SJSA1 (cell line): ENCODE data around the gene KRT33B. TPM values are rescaled to one million over a fixed set of nuclear protein-coding genes. Genes with fewer than 3 reads are reported as not detected.
A peak's percentile ranks its signal among the peaks of the same experiment; 100 is the strongest.
"Not testable (repeated sequence)": the region's sequence is repeated elsewhere in the genome, so short reads cannot be mapped to it uniquely, and the experiment has no call there.

ENCODE experiments used
- DNase-seq, 2 experiments: peaks; one replicate each; pipeline ENCODE4 v3.0.0-alpha.2; 2015 to 2020; ENCODE audit warnings: low spot score in 2 of 2, low read depth in 1 of 2
- H3K27ac ChIP-seq: fragments of 250-450 bp; sonication (Bioruptor Pico); 2 replicates; pipeline ENCODE4 v1.5.1; 2020; ENCODE audit warnings: mild to moderate bottlenecking, moderate library complexity
- H3K27me3 ChIP-seq: fragments of 250-450 bp; sonication (Bioruptor Pico); replicated peaks from 2 replicates; pipeline ENCODE4 v1.5.1; 2020; ENCODE audit warnings: mild to moderate bottlenecking, moderate library complexity
- H3K36me3 ChIP-seq: fragments of 250-450 bp; sonication (Bioruptor Pico); 2 replicates; pipeline ENCODE4 v1.5.1; 2020; ENCODE audit warnings: mild to moderate bottlenecking
- H3K4me1 ChIP-seq: fragments of 250-450 bp; sonication (Bioruptor Pico); replicated peaks from 2 replicates; pipeline ENCODE4 v1.6.1; 2021; ENCODE audit warnings: mild to moderate bottlenecking
- H3K4me3 ChIP-seq: fragments of 250-450 bp; sonication (Bioruptor Pico); 2 replicates; pipeline ENCODE4 v1.5.1; 2020; ENCODE audit warnings: mild to moderate bottlenecking
- H3K9me3 ChIP-seq: fragments of 250-450 bp; sonication (Bioruptor Pico); replicated peaks from 2 replicates; pipeline ENCODE4 v1.5.1; 2020; ENCODE audit warnings: mild to moderate bottlenecking
- total RNA-seq: library from RNA; depleted of rRNA; stranded (reverse); fragments of >200 nt; shearing (Covaris generic); gene quantifications from 2 replicates; pipeline ENCODE4 v1.2.3, GENCODE V29; 2014

KRT33B gene
- total RNA-seq, 1 experiment from 2014 or later, result 0.21 TPM

GRCh38 chr17:41350381-41350878 lies 19.2 kb downstream of the KRT33B start, which contains the start of gene KRT33A:
Gene KRT33A (minus strand): TSS chr17:41350828. CDS start chr17:41350767, 61 bp downstream.
- H3K27me3 ChIP-seq, H3K4me3 ChIP-seq, H3K4me1 ChIP-seq, H3K27ac ChIP-seq, H3K36me3 ChIP-seq, H3K9me3 ChIP-seq, DNase-seq: not testable (repeated sequence)

GRCh38 chr17:41347869-41348760 lies 21.5 kb downstream of the KRT33B start:
- H3K4me3 ChIP-seq, result no peak overlapping the region
- H3K9me3 ChIP-seq, result no peaks in the 10 kb centered on the region

GRCh38 chr17:41346421-41346820 lies 23.2 kb downstream of the KRT33B start:
- peak in 1 of 2 experiments; percentile 13 for DNase-seq
- H3K27ac ChIP-seq, H3K4me3 ChIP-seq, H3K9me3 ChIP-seq, H3K4me1 ChIP-seq, H3K27me3 ChIP-seq, H3K36me3 ChIP-seq: not testable (repeated sequence)

More at GRCh38 chr17:41347869-41348760, 21.5 kb downstream of the KRT33B start:
- Histone ChIP-seq H3K4me1 (no peaks in the 10 kb centered on the region; the same call in 1 of the 2 replicates), H3K27me3 (no peaks in the 10 kb centered on the region), H3K27ac (no peak overlapping the region), H3K36me3 (no peaks in the 10 kb centered on the region)
- DNase-seq, result peak in 1 of 2 experiments; percentile 25

- no peaks in the 10 kb centered on the region for H3K36me3 ChIP-seq
- H3K4me3 ChIP-seq, result no peak overlapping the region
- no peak for DNase-seq
- no peaks in the 10 kb centered on the region for H3K27me3 ChIP-seq
- H3K9me3 ChIP-seq, result no peaks in the 10 kb centered on the region; the same call in 1 of the 2 replicates
- no peaks in the 10 kb centered on the region; the same call in 1 of the 2 replicates for H3K4me1 ChIP-seq
- no peak overlapping the region for H3K27ac ChIP-seq
Measured at GRCh38 chr17:41345992-41346391, 23.6 kb downstream of the KRT33B start.

- no peaks in the 10 kb centered on the region for H3K27me3 ChIP-seq
Measured at GRCh38 chr17:41343029-41343428, 26.6 kb downstream of the KRT33B start.

GRCh38 chr17:41340934-41341861 lies 28.4 kb downstream of the KRT33B start:
- no peaks in the 10 kb centered on the region for H3K36me3 ChIP-seq

More at GRCh38 chr17:41343029-41343428, 26.6 kb downstream of the KRT33B start:
- Histone ChIP-seq H3K9me3 (no peaks in the 10 kb centered on the region; the same call in 1 of the 2 replicates), H3K4me3 (no peak overlapping the region), H3K36me3 (no peaks in the 10 kb centered on the region), H3K4me1 (peaks cover 13% of the 10 kb centered on the region), H3K27ac (no peak overlapping the region)
- DNase-seq, result no peak

GRCh38 chr17:41340494-41340893 lies 29.1 kb downstream of the KRT33B start:
- DNase-seq, result no peak
- H3K9me3 ChIP-seq, result no peaks in the 10 kb centered on the region; the same call in 1 of the 2 replicates
- H3K4me1 ChIP-seq, result peaks cover 13% of the 10 kb centered on the region
- H3K27me3 ChIP-seq, result no peaks in the 10 kb centered on the region
- H3K27ac ChIP-seq, result no peak overlapping the region
- H3K36me3 ChIP-seq, result no peaks in the 10 kb centered on the region
- no peak overlapping the region for H3K4me3 ChIP-seq

More at GRCh38 chr17:41340934-41341861, 28.4 kb downstream of the KRT33B start:
- Histone ChIP-seq H3K9me3 (no peaks in the 10 kb centered on the region; the same call in 1 of the 2 replicates), H3K27ac (no peak overlapping the region), H3K27me3 (no peaks in the 10 kb centered on the region), H3K4me1 (peaks cover 13% of the 10 kb centered on the region), H3K4me3 (no peak overlapping the region)
- no peak for DNase-seq

GRCh38 chr17:41339571-41340172 lies 29.9 kb downstream of the KRT33B start:
- Histone ChIP-seq H3K36me3 (no peaks in the 10 kb centered on the region), H3K4me3 (no peak overlapping the region), H3K27ac (no peak overlapping the region), H3K9me3 (no peaks in the 10 kb centered on the region; the same call in 1 of the 2 replicates), H3K4me1 (peaks cover 13% of the 10 kb centered on the region), H3K27me3 (no peaks in the 10 kb centered on the region)
- DNase-seq, result no peak

- H3K27me3 ChIP-seq, result no peaks in the 10 kb centered on the region
- H3K4me1 ChIP-seq, result peaks cover 13% of the 10 kb centered on the region
- peak in 1 of 2 experiments; percentile 32 for DNase-seq
- no peaks in the 10 kb centered on the region; the same call in 1 of the 2 replicates for H3K9me3 ChIP-seq
- no peak overlapping the region for H3K27ac ChIP-seq
- H3K4me3 ChIP-seq, result no peak overlapping the region
- no peaks in the 10 kb centered on the region for H3K36me3 ChIP-seq
Measured at GRCh38 chr17:41338961-41339485, 30.6 kb downstream of the KRT33B start.

GRCh38 chr17:41335747-41336146 lies 33.9 kb downstream of the KRT33B start:
- Histone ChIP-seq H3K4me3 (no peak overlapping the region), H3K36me3 (no peaks in the 10 kb centered on the region), H3K9me3 (no peaks in the 10 kb centered on the region), H3K27me3 (no peaks in the 10 kb centered on the region), H3K27ac (no peak overlapping the region), H3K4me1 (peaks cover 13% of the 10 kb centered on the region)
- DNase-seq, result no peak

- Histone ChIP-seq H3K4me3 (no peak overlapping the region), H3K9me3 (no peaks in the 10 kb centered on the region), H3K4me1 (peaks cover 12% of the 10 kb centered on the region), H3K36me3 (no peaks in the 10 kb centered on the region), H3K27ac (no peak overlapping the region), H3K27me3 (no peaks in the 10 kb centered on the region)
- no peak for DNase-seq
Measured at GRCh38 chr17:41334385-41335305, 35.0 kb downstream of the KRT33B start.

- H3K27me3 ChIP-seq, result no peaks in the 10 kb centered on the region
- H3K4me3 ChIP-seq, result no peak overlapping the region
- peaks cover 9% of the 10 kb centered on the region for H3K4me1 ChIP-seq
- H3K36me3 ChIP-seq, result no peaks in the 10 kb centered on the region
- H3K9me3 ChIP-seq, result no peaks in the 10 kb centered on the region
- no peak overlapping the region for H3K27ac ChIP-seq
- DNase-seq, result no peak
Measured at GRCh38 chr17:41333836-41334235, 35.8 kb downstream of the KRT33B start.
